ENCODE measurements around the gene DEPDC5. TPM values are rescaled to one million over a fixed set of nuclear protein-coding genes. Genes with fewer than 3 reads are reported as not detected.

The DEPDC5 gene
- total and polyA plus RNA-seq, 2 donors (not counting 1 experiment from before 2014, with no cell fraction given) = 35.5 to 124 TPM

DNA sequence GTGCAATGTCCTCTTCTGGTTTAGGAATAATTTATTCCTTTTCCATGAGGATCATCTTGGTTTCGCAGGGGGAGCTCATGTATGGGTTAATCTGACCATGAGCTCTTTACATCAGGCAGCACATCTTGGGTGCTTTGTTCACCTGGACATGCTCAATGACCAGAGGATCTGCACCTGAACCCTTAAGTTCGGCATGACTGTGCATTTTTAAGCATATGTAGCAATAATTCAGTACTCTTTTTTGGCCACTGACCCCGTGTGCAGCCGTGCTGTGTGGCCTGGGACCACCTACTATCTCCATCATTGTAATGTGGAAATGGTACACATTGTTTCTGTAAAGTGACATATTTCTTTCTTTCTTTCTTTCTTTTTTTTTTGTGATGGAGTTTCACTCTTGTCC, 62.9 kb downstream of the DEPDC5 start:
- no peak for ATAC-seq (ENCODE audit: low read depth)
- H3K4me2 ChIP-seq (replicated peaks; ENCODE audit: low read depth, low read length, poor library complexity, severe bottlenecking) = no peak overlapping the region
- no peaks in the 10 kb centered on the region for H3K9me3 ChIP-seq (ENCODE audit: control extremely low read depth in 1 of 3, control insufficient read depth in 2 of 3, insufficient read depth in 1 of 3, low read length in 2 of 3)
- no peak overlapping the region for H3K27ac ChIP-seq (ENCODE audit: low read length in 2 of 2)
- Mint-ChIP-seq H3K27ac (no peak overlapping the region), H3K27me3 (no peaks in the 10 kb centered on the region), H3K4me3 (no peak overlapping the region), H3K9me3 (ENCODE audit: insufficient read depth) (no peaks in the 10 kb centered on the region), H3K4me1 (no peaks in the 10 kb centered on the region)
- no CpG with 5 or more reads among the region's 4 CpGs for WGBS (ENCODE audit: insufficient coverage)
- H3K36me3 ChIP-seq (replicated peaks in 1 of 2; ENCODE audit: control extremely low read depth in 1 of 2, control insufficient read depth in 1 of 2, extremely low read depth in 1 of 2, insufficient read depth in 2 of 2, low read length in 1 of 2) = peaks cover 3 to 87% of the 10 kb centered on the region in 2 experiments
- no peaks in the 10 kb centered on the region for H4K20me1 ChIP-seq (ENCODE audit: control insufficient read depth, insufficient read depth, low read length, poor library complexity, severe bottlenecking)
- H3K79me2 ChIP-seq (ENCODE audit: control insufficient read depth, insufficient read depth, low read length) = no peaks in the 10 kb centered on the region
- H2AFZ ChIP-seq (ENCODE audit: insufficient read depth, low read depth, low read length, poor library complexity, severe bottlenecking) = no peak overlapping the region
- H3K4me1 ChIP-seq (ENCODE audit: control insufficient read depth in 2 of 2, insufficient read depth in 2 of 2, low read length in 2 of 2) = no peaks in the 10 kb centered on the region
- ChIA-PET CTCF (no interaction called here), POLR2A (no interaction called here)
- no peak overlapping the region for H3K9ac ChIP-seq (ENCODE audit: low read length)
- intact Hi-C loops (cut with micrococcal nuclease) = no loop called here
- no peak overlapping the region for H3K4me3 ChIP-seq (ENCODE audit: control extremely low read depth in 1 of 5, extremely low read depth in 1 of 5, insufficient read depth in 1 of 5, low read depth in 2 of 5, low read length in 4 of 5)
- H3K27me3 ChIP-seq (replicated peaks in 1 of 4; ENCODE audit: control extremely low read depth in 1 of 4, control insufficient read depth in 3 of 4, insufficient read depth in 4 of 4, low read length in 3 of 4) = no peaks in the 10 kb centered on the region
- no peak for DNase-seq
- TF ChIP-seq, protein P1, sequence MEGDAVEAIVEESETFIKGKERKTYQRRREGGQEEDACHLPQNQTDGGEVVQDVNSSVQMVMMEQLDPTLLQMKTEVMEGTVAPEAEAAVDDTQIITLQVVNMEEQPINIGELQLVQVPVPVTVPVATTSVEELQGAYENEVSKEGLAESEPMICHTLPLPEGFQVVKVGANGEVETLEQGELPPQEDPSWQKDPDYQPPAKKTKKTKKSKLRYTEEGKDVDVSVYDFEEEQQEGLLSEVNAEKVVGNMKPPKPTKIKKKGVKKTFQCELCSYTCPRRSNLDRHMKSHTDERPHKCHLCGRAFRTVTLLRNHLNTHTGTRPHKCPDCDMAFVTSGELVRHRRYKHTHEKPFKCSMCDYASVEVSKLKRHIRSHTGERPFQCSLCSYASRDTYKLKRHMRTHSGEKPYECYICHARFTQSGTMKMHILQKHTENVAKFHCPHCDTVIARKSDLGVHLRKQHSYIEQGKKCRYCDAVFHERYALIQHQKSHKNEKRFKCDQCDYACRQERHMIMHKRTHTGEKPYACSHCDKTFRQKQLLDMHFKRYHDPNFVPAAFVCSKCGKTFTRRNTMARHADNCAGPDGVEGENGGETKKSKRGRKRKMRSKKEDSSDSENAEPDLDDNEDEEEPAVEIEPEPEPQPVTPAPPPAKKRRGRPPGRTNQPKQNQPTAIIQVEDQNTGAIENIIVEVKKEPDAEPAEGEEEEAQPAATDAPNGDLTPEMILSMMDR (IDR thresholded peaks at IDR 0.05) = no peak
- TF ChIP-seq EZH2 (IDR thresholded peaks at IDR 0.05; ENCODE audit: borderline replicate concordance, insufficient read depth, low read depth, low read length, poor library complexity, severe bottlenecking) = no peak

DNA sequence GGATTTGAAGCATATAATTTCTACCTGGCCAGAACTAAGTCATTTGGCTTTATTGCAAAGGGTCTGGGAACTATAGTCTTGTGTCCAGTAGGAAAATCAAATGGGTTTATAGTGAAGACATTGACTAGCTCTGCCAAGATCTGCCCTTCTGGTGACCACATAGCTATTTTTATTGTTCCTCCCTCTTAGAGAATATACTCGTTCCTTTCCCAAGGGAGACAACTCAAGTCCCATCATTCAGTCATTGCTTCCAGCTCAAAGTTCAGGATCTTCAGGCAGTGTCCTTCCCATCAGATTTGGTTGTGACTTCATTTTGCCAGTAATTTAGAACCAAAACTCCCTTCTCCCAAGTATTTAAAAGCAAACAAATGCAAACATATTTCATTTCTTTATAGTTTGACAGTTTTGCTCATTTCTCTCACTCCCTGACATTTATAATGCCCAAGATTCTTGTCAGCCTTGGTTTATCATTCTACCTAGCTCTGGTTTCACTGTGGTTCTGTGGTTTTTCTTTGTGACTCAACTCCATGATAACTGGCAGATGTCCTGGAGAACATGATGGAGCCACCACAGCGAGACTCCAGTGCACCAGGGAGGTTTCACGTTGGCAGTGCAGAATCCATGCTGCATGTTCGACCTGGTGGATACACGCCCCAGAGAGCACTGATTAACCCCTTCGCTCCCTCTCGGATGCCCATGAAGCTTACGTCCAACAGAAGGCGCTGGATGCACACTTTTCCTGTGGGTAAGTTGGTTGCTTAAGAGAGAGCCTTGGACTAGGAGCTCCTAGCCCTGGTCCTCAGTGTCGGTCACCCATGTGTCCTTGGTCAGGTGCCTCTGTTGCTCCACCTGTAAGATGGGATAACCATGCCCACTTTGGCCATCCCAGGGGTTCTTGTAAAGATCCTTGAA, 64.9 kb downstream of the DEPDC5 start:
- H3K4me1 Mint-ChIP-seq = peaks cover 2% of the 10 kb centered on the region
- no peak for ATAC-seq (ENCODE audit: low read depth)
- H3K4me3 ChIP-seq (ENCODE audit: control extremely low read depth in 1 of 5, extremely low read depth in 1 of 5, insufficient read depth in 1 of 5, low read depth in 2 of 5, low read length in 4 of 5) = no peak overlapping the region
- POLR2A ChIA-PET = no interaction called here
- no peaks in the 10 kb centered on the region for H3K79me2 ChIP-seq (ENCODE audit: control insufficient read depth, insufficient read depth, low read length)
- H3K27ac ChIP-seq (ENCODE audit: low read length in 2 of 2) = no peak overlapping the region
- no peak overlapping the region for H3K4me3 Mint-ChIP-seq
- H3K9me3 ChIP-seq (ENCODE audit: control extremely low read depth in 1 of 3, control insufficient read depth in 2 of 3, insufficient read depth in 1 of 3, low read length in 2 of 3) = no peaks in the 10 kb centered on the region
- H4K20me1 ChIP-seq (ENCODE audit: control insufficient read depth, insufficient read depth, low read length, poor library complexity, severe bottlenecking) = no peaks in the 10 kb centered on the region
- H3K27me3 ChIP-seq (replicated peaks in 1 of 4; ENCODE audit: control extremely low read depth in 1 of 4, control insufficient read depth in 3 of 4, insufficient read depth in 4 of 4, low read length in 3 of 4) = no peaks in the 10 kb centered on the region
- no peak overlapping the region for H2AFZ ChIP-seq (ENCODE audit: insufficient read depth, low read depth, low read length, poor library complexity, severe bottlenecking)
- intact Hi-C loops (cut with micrococcal nuclease) = no loop called here
- no peaks in the 10 kb centered on the region for H3K4me1 ChIP-seq (ENCODE audit: control insufficient read depth in 2 of 2, insufficient read depth in 2 of 2, low read length in 2 of 2)
- H3K9me3 Mint-ChIP-seq (ENCODE audit: insufficient read depth) = no peaks in the 10 kb centered on the region
- no peak for DNase-seq
- CTCF ChIA-PET = no interaction called here
- no peak overlapping the region for H3K27ac Mint-ChIP-seq
- WGBS (ENCODE audit: insufficient coverage) = 85% methylated on average over 8 of the region's 10 CpGs
- TF ChIP-seq, protein P1 (IDR thresholded peaks at IDR 0.05) = no peak
- TF ChIP-seq EZH2 (IDR thresholded peaks at IDR 0.05; ENCODE audit: borderline replicate concordance, insufficient read depth, low read depth, low read length, poor library complexity, severe bottlenecking) = no peak
- H3K27me3 Mint-ChIP-seq = no peaks in the 10 kb centered on the region
- no peak overlapping the region for H3K4me2 ChIP-seq (replicated peaks; ENCODE audit: low read depth, low read length, poor library complexity, severe bottlenecking)
- peaks cover 6 to 95% of the 10 kb centered on the region in 2 experiments for H3K36me3 ChIP-seq (replicated peaks in 1 of 2; ENCODE audit: control extremely low read depth in 1 of 2, control insufficient read depth in 1 of 2, extremely low read depth in 1 of 2, insufficient read depth in 2 of 2, low read length in 1 of 2)
- no peak overlapping the region for H3K9ac ChIP-seq (ENCODE audit: low read length)

All from B cell (primary cell).